ENCODE results near the gene PCLO.
"Not testable (repeated sequence)": the region's sequence is repeated elsewhere in the genome, so short reads cannot be mapped to it uniquely, and the experiment has no call there.

Gene PCLO

DNA sequence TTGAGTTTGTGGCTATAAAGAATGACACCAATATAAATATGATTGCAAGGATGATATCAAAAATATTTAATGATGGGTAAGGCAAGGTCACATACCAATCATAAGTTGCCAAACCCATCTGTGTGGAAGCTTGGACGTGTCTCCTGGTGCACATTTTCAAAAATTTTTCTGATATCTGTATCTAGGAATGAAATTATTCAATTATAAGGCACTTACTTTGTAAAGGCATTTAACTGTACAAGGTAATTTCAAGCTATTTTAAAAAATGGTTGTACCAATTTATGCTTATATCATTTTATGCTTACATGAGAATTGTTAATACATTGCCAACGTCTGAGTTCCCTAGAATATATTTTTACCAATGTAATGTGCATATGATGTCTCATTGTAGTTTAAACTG is 412.7 kb downstream of the PCLO start:
- no peak for FAIRE-seq

DNA sequence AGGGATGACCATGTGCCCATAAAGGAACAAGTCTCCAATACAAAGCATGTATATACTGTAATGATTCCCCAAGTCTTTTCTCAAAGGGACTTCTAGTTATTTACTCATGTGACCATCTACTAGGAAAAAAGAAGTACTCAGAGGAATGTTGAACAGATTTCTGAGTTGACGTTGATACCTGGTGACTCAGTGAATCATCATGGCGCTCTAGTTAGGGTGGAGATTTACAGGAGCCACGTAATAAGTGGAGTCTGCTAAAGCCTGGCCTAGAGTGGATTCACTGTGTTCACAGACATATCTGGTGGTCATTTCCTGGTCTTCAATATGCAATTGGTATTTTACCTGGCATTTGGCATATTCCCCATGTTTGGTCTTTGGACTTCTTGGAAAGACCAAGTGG is 416.9 kb downstream of the PCLO start:
- DNase-seq (ENCODE audit: insufficient read length, low spot score) (no peak), FAIRE-seq (no peak)

More for the DNA sequence above, 412.7 kb downstream of the PCLO start:
- no peak for DNase-seq (ENCODE audit: insufficient read length, low spot score)

- DNase-seq (ENCODE audit: insufficient read length, low spot score) (no peak), FAIRE-seq (no peak)
These were observed 417.6 kb downstream of the PCLO start for GRCh38 chr7:82745117-82745516.

- FAIRE-seq (no peak), DNase-seq (ENCODE audit: insufficient read length, low spot score) (no peak)
These were observed 420.5 kb downstream of the PCLO start for GRCh38 chr7:82742163-82742562.

- no peak for FAIRE-seq
These were observed 421.2 kb downstream of the PCLO start for GRCh38 chr7:82741493-82741892.

GRCh38 chr7:82740246-82740848 is 422.3 kb downstream of the PCLO start:
- DNase-seq (ENCODE audit: insufficient read length, low spot score) (peak; percentile 21), FAIRE-seq (peak; percentile 4)

More at GRCh38 chr7:82741493-82741892, 421.2 kb downstream of the PCLO start:
- DNase-seq (ENCODE audit: insufficient read length, low spot score): no peak

GRCh38 chr7:82736633-82737032 is 426.1 kb downstream of the PCLO start:
- no peak for FAIRE-seq

GRCh38 chr7:82732677-82733076 is 430.0 kb downstream of the PCLO start:
- no peak for DNase-seq (ENCODE audit: insufficient read length, low spot score)
- no peak for FAIRE-seq

More at GRCh38 chr7:82736633-82737032, 426.1 kb downstream of the PCLO start:
- no peak for DNase-seq (ENCODE audit: insufficient read length, low spot score)

DNA sequence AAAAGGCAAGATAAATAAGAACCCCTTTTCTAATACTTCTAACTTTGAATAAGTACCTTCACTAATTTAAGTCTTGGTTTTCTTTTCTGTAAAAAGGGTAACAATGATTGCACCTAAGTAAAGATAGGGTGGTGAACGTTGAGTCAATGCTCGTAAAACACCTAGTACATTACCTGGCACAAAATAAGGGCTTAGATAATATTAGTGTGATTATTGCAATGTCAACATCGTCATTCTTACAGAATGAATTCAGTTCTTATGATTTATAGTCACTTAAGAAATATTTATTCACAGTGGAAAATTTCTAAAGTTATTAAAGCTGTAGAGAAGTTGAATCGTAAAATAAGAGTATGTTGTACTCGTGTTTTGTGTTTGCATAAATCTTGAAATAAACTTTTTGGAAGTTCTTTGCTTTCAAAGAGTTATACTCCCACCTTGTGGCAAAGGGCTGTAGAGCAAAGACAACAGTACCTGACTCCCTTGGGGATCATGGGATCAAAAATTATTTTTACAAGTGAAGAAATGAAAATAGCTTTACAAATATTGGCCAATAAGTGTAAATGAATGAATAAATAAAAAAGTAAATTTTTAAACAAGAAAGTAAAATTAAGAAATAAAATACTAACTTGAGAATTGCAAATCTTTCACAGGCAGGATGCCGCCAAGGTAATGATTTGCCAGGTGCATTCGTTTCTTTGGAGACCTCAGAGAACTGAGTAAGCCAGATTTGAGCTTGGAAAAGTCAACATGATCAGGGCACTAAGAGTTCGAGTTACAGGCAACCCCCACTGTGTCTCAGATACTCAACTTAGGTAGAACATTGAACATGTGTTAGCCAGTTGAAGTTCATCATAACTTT is 433.3 kb downstream of the PCLO start:
- FAIRE-seq (no peak), DNase-seq (ENCODE audit: insufficient read length, low spot score) (peak; percentile 2)

DNA sequence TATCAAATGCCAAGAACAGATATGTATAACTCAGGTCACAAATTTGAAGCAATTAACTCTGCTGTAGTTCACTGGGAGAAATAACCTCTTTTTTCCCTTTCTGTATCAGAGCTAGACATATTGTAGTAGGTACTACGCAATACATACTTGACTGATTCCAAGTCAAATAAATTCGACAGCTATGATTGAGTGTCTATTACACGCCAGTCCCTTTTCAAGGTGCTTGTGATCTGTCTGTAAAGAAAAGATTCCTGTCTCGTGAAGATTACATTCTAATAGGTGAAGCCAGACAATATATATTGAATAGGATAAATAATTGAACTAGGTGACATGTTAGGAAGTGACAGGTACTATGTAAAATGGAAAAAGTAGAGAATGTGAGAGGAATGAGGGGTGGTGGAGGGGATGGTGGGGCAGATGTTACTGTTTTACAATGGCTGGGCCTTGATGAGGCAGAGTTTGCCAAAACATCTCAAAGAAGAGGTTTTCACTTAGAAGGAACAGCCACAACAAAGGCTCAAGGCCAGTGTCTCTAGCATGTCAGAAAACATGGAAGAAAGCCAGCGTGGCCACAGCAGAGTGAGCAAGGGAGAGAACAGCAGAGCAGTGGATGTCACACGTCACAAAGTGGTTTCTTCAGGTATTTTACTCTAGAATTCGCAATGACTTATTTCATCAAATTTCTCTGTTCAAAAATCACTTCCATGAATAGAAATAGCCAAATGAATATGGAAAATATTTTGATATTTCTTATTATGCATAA is 436.5 kb downstream of the PCLO start:
- DNase-seq (ENCODE audit: insufficient read length, low spot score): no peak

DNA sequence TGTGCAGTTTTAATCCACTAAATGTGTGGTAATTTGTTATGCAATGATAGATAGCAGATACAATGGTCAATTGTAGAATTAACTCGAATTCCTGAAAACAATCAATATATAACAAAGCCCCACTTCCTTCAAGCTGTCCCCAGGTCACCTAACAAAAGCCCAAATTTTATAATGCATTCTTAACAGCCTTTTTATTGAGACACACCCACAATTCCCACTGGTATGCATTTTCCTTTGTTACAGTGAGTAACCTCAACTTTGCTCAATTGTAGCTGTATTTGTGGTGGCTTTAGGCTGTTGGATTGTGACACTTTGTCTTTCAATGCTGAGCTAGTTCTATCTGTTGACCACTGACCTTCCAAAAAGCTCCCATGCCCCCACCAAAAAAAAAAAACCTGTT is 439.3 kb downstream of the PCLO start:
- FAIRE-seq: no peak

More for the DNA sequence above, 436.5 kb downstream of the PCLO start:
- no peak for FAIRE-seq

GRCh38 chr7:82722946-82723345 is 439.7 kb downstream of the PCLO start:
- FAIRE-seq: no peak
- DNase-seq (ENCODE audit: insufficient read length, low spot score): no peak

More for the DNA sequence above, 439.3 kb downstream of the PCLO start:
- no peak for DNase-seq (ENCODE audit: insufficient read length, low spot score)

- DNase-seq (ENCODE audit: insufficient read length, low spot score): no peak
- FAIRE-seq: no peak
These were observed 447.3 kb downstream of the PCLO start for GRCh38 chr7:82715344-82715743.

DNA sequence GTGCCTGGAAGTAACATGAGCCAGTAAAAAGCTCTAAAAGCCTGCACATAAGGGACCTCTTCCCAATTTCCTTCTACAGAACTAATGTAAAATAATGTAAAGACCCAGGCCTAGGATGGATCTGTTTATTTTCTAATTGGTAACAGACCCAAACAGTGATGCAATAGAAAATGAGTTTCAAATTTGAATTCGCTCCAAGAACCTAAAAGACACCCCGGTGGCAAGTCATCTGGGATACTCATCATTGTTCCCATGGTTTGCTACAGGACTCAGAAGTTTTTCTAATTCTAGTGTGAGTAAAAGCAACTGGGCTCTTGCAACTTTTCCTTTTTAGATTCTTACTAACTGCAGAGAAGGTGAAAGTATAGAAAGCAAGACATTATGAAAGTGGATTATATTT is 447.8 kb downstream of the PCLO start:
- DNase-seq (ENCODE audit: insufficient read length, low spot score): no peak
- FAIRE-seq: no peak

- no peak for DNase-seq (ENCODE audit: insufficient read length, low spot score)
- no peak for FAIRE-seq
These were observed 449.2 kb downstream of the PCLO start for GRCh38 chr7:82713506-82713905.

- DNase-seq (ENCODE audit: insufficient read length, low spot score); FAIRE-seq: not testable (repeated sequence)
These were observed 456.3 kb downstream of the PCLO start for GRCh38 chr7:82706344-82706743.

GRCh38 chr7:82705517-82706260 is 457.0 kb downstream of the PCLO start:
- DNase-seq (ENCODE audit: insufficient read length, low spot score) (no peak), FAIRE-seq (no peak)

GRCh38 chr7:82704121-82704520 is 458.6 kb downstream of the PCLO start:
- no peak for DNase-seq (ENCODE audit: insufficient read length, low spot score)
- no peak for FAIRE-seq
